AML-193 (cell line): ENCODE measurements around the gene PAM16.
A peak's percentile ranks its signal among the peaks of the same experiment; 100 is the strongest.

Experiments
- DNase-seq, 2 experiments: peaks; one replicate each; lab custom pipeline; 2025; lab: John Stamatoyannopoulos, UW

The PAM16 gene

GRCh38 chr16:4319454-4320421 is 31.4 kb downstream of the PAM16 start:
- DNase-seq = no peak

- DNase-seq = no peak
Measured at GRCh38 chr16:4318967-4319366, 32.2 kb downstream of the PAM16 start.

GRCh38 chr16:4318451-4318910 is 32.6 kb downstream of the PAM16 start:
- DNase-seq = no peak

- no peak for DNase-seq
Measured at GRCh38 chr16:4317532-4318450, 33.3 kb downstream of the PAM16 start.

GRCh38 chr16:4316864-4317531 is 34.1 kb downstream of the PAM16 start:
- DNase-seq = no peak

- no peak for DNase-seq
Measured at GRCh38 chr16:4316108-4316863, 34.8 kb downstream of the PAM16 start.

- no peak for DNase-seq
Measured at GRCh38 chr16:4315186-4316107, 35.7 kb downstream of the PAM16 start, which contains the start of gene GLIS2. GLIS2 (plus strand) TSS chr16:4316067; CDS start chr16:4332281, 16,214 bp downstream.

- no peak for DNase-seq
Measured at GRCh38 chr16:4314532-4315185, 36.5 kb downstream of the PAM16 start.

- DNase-seq = no peak
Measured at GRCh38 chr16:4313563-4314531, 37.3 kb downstream of the PAM16 start.

GRCh38 chr16:4309833-4310266 is 41.3 kb downstream of the PAM16 start:
- no peak for DNase-seq

GRCh38 chr16:4309102-4309832 is 41.9 kb downstream of the PAM16 start:
- DNase-seq = no peak

- peak; percentile 88 to 89 for DNase-seq
Measured at GRCh38 chr16:4307215-4308037, 43.7 kb downstream of the PAM16 start.

- no peak for DNase-seq
Measured at GRCh38 chr16:4306470-4307214, 44.5 kb downstream of the PAM16 start.

GRCh38 chr16:4303973-4304372 is 47.1 kb downstream of the PAM16 start:
- no peak for DNase-seq

GRCh38 chr16:4301968-4302367 is 49.2 kb downstream of the PAM16 start:
- DNase-seq = no peak

- DNase-seq = no peak
Measured at GRCh38 chr16:4301177-4301576, 49.9 kb downstream of the PAM16 start.
